ENCODE data around the gene SNX10.
A peak's percentile ranks its signal among the peaks of the same experiment; 100 is the strongest.
"Not testable (repeated sequence)": the region's sequence is repeated elsewhere in the genome, so short reads cannot be mapped to it uniquely, and the experiment has no call there.

SNX10 gene

GRCh38 chr7:26291699-26292538, at the start of gene SNX10:
Gene SNX10 (plus strand): TSS chr7:26291862. CDS start chr7:26346443, 54,581 bp downstream.
- peak; percentile 36 for DNase-seq (ENCODE audit: low read depth)

GRCh38 chr7:26245150-26245549, 46.5 kb upstream of the SNX10 start:
- DNase-seq (ENCODE audit: low read depth) = no peak

GRCh38 chr7:26250239-26250638, 41.4 kb upstream of the SNX10 start:
- DNase-seq (ENCODE audit: low read depth) = no peak

- not testable (repeated sequence) for DNase-seq (ENCODE audit: low read depth)
These were observed 29.8 kb upstream of the SNX10 start for GRCh38 chr7:26261866-26262265.

GRCh38 chr7:26265065-26265464, 26.6 kb upstream of the SNX10 start:
- DNase-seq (ENCODE audit: low read depth) = no peak

- DNase-seq (ENCODE audit: low read depth) = no peak
These were observed 26.1 kb upstream of the SNX10 start for GRCh38 chr7:26265499-26266075.

GRCh38 chr7:26267601-26268166, 24.0 kb upstream of the SNX10 start:
- DNase-seq (ENCODE audit: low read depth) = no peak

GRCh38 chr7:26275213-26275612, 16.4 kb upstream of the SNX10 start:
- DNase-seq (ENCODE audit: low read depth) = no peak

- DNase-seq (ENCODE audit: low read depth) = no peak
These were observed 12.9 kb upstream of the SNX10 start for GRCh38 chr7:26278770-26279169.

- no peak for DNase-seq (ENCODE audit: low read depth)
These were observed 12.3 kb upstream of the SNX10 start for GRCh38 chr7:26279405-26279804.

- no peak for DNase-seq (ENCODE audit: low read depth)
These were observed 11.6 kb upstream of the SNX10 start for GRCh38 chr7:26280097-26280496.

GRCh38 chr7:26280723-26281122, 10.9 kb upstream of the SNX10 start:
- DNase-seq (ENCODE audit: low read depth) = no peak

GRCh38 chr7:26284477-26284876, 7.2 kb upstream of the SNX10 start:
- no peak for DNase-seq (ENCODE audit: low read depth)

GRCh38 chr7:26284995-26285632, 6.5 kb upstream of the SNX10 start:
- no peak for DNase-seq (ENCODE audit: low read depth)

GRCh38 chr7:26286157-26286556, 5.5 kb upstream of the SNX10 start:
- DNase-seq (ENCODE audit: low read depth) = no peak

- not testable (repeated sequence) for DNase-seq (ENCODE audit: low read depth)
These were observed 3.5 kb upstream of the SNX10 start for GRCh38 chr7:26288126-26288525.

- DNase-seq (ENCODE audit: low read depth) = no peak
These were observed 411 bp upstream of the SNX10 start for GRCh38 chr7:26291251-26291650.

GRCh38 chr7:26292768-26293560, 1.3 kb downstream of the SNX10 start:
- DNase-seq (ENCODE audit: low read depth) = no peak

- peak; percentile 33 for DNase-seq (ENCODE audit: low read depth)
These were observed 2.1 kb downstream of the SNX10 start for GRCh38 chr7:26293569-26294308.

- no peak for DNase-seq (ENCODE audit: low read depth)
These were observed 3.4 kb downstream of the SNX10 start for GRCh38 chr7:26295015-26295414.

GRCh38 chr7:26295586-26295985, 3.9 kb downstream of the SNX10 start:
- DNase-seq (ENCODE audit: low read depth) = no peak
